H1 (cell line): ENCODE measurements around the gene RPS6KA2. TPM values are rescaled to one million over a fixed set of nuclear protein-coding genes. Genes with fewer than 3 reads are reported as not detected.

Experiments used
- CTCF ChIA-PET: fragments of 300-600 bp; sonication (Branson Sonifier 250); formaldehyde crosslinking; loops from one replicate; lab custom pipeline; 2021; ENCODE audit not compliant: partially characterized antibody; lab: Charles Lee
- POLR2A ChIA-PET: fragments of 300-600 bp; sonication (Branson Sonifier 250); formaldehyde crosslinking; loops from one replicate; lab custom pipeline; 2021; ENCODE audit warnings: inconsistent platforms; ENCODE audit not compliant: partially characterized antibody; lab: Charles Lee
- DNase-seq, 2 experiments: peaks; one replicate each; pipeline versions ENCODE4 v3.0.0 to v3.0.0-alpha.2; 2010 to 2022; ENCODE audit warnings: low spot score in 2 of 2, low read depth in 1 of 2, mixed read lengths in 1 of 2
- FAIRE-seq: peaks from 2 replicates; lab custom pipeline; 2011; peaks lifted over from hg19 to GRCh38; lab: Jason Lieb, UNC
- H2AFZ ChIP-seq: 2 replicates; pipeline ENCODE4 v1.8.1; 2012; ENCODE audit warnings: low read length, inconsistent platforms
- H2AK5ac ChIP-seq: 2 replicates; pipeline ENCODE4 v1.6.1; 2013; ENCODE audit warnings: low read depth, low read length
- H2BK120ac ChIP-seq: replicated peaks from 2 replicates; pipeline ENCODE3; 2013; ENCODE audit warnings: low read depth, low read length, inconsistent platforms
- H2BK12ac ChIP-seq: 2 replicates; pipeline ENCODE4 v1.6.1; 2013; ENCODE audit warnings: low read depth, low read length
- H2BK15ac ChIP-seq: 2 replicates; pipeline ENCODE4 v1.6.1; 2013; ENCODE audit warnings: low read length
- H2BK20ac ChIP-seq: 2 replicates; pipeline ENCODE4 v1.6.1; 2013; ENCODE audit warnings: low read length
- H2BK5ac ChIP-seq: 2 replicates; pipeline ENCODE4 v1.6.1; 2013; ENCODE audit warnings: low read depth, low read length
- H3K14ac ChIP-seq: 2 replicates; pipeline ENCODE4 v1.6.1; 2013; ENCODE audit warnings: inconsistent platforms; ENCODE audit not compliant: insufficient read length
- H3K18ac ChIP-seq: 2 replicates; pipeline ENCODE4 v1.6.1; 2013; ENCODE audit warnings: low read length; ENCODE audit errors: extremely low read depth
- H3K23ac ChIP-seq: 2 replicates; pipeline ENCODE4 v1.6.1; 2013; ENCODE audit warnings: inconsistent platforms; ENCODE audit not compliant: insufficient read length
- H3K23me2 ChIP-seq: 2 replicates; pipeline ENCODE4 v1.6.1; 2013; ENCODE audit warnings: low read depth, low read length
- H3K27ac ChIP-seq: 2 replicates; pipeline ENCODE4 v1.6.1; 2011; ENCODE audit warnings: low read depth, low read length, inconsistent platforms
- H3K27me3 ChIP-seq, 4 experiments: replicated peaks in 1 of 4; 1 replicate in 1 of 4; 2 replicates in 3 of 4; pipeline versions ENCODE4 v1.6.1 to v1.8.1; 2011 to 2013; ENCODE audit warnings: low read length in 3 of 4, mild to moderate bottlenecking in 3 of 4, inconsistent platforms in 2 of 4, mixed read lengths in 2 of 4, moderate library complexity in 1 of 4; ENCODE audit not compliant: control insufficient read depth in 3 of 4, insufficient read depth in 3 of 4; ENCODE audit errors: extremely low read depth in 1 of 4
- H3K36me3 ChIP-seq, 4 experiments: 2 replicates each; pipeline versions ENCODE4 v1.6.1 to v1.8.1; 2011 to 2013; ENCODE audit warnings: mild to moderate bottlenecking in 4 of 4, low read length in 3 of 4, moderate library complexity in 2 of 4, control low read depth in 1 of 4, inconsistent platforms in 1 of 4; ENCODE audit not compliant: insufficient read depth in 4 of 4, control insufficient read depth in 2 of 4
- H3K4ac ChIP-seq: replicated peaks from 2 replicates; pipeline ENCODE3; 2013; ENCODE audit warnings: low read length, low read depth, mixed read lengths, inconsistent platforms; ENCODE audit not compliant: insufficient read length
- H3K4me1 ChIP-seq, 4 experiments: replicated peaks in 1 of 4; 1 replicate in 1 of 4; 2 replicates in 3 of 4; pipeline versions ENCODE4 v1.6.1 to v1.8.1; 2011 to 2013; ENCODE audit warnings: low read length in 3 of 4, inconsistent platforms in 2 of 4, mixed read lengths in 1 of 4; ENCODE audit not compliant: insufficient read depth in 4 of 4, control insufficient read depth in 3 of 4
- H3K4me2 ChIP-seq, 2 experiments: 2 replicates each; pipeline versions ENCODE4 v1.6.1 to v1.8.1; 2011 to 2013; ENCODE audit warnings: low read depth in 2 of 2, low read length in 2 of 2, control low read depth in 1 of 2, inconsistent platforms in 1 of 2, mild to moderate bottlenecking in 1 of 2; ENCODE audit not compliant: insufficient read depth in 1 of 2
- H3K4me3 ChIP-seq, 4 experiments: fragments of 200-600, 300-600 bp in 1 of 4; sonication (generic), shearing (Covaris generic), sonication (Bioruptor Twin) in 1 of 4; 2 replicates each; pipeline versions ENCODE4 v1.5.1 to v1.8.1; 2011 to 2016; ENCODE audit warnings: low read length in 4 of 4, low read depth in 3 of 4, control low read depth in 2 of 4, inconsistent platforms in 2 of 4, mild to moderate bottlenecking in 2 of 4, mixed read lengths in 1 of 4, moderate library complexity in 1 of 4; ENCODE audit not compliant: insufficient read depth in 2 of 4; ENCODE audit errors: extremely low read depth in 1 of 4
- H3K56ac ChIP-seq: replicated peaks from 2 replicates; pipeline ENCODE3; 2013; ENCODE audit warnings: low read depth, mild to moderate bottlenecking, mixed read lengths, low read length, inconsistent platforms; ENCODE audit not compliant: insufficient read length
- H3K79me1 ChIP-seq: 2 replicates; pipeline ENCODE4 v1.6.1; 2013; ENCODE audit warnings: low read depth, low read length, control low read depth
- H3K79me2 ChIP-seq, 2 experiments: 2 replicates each; pipeline versions ENCODE4 v1.6.1 to v1.8.1; 2012 to 2013; ENCODE audit warnings: low read length in 2 of 2, mild to moderate bottlenecking in 2 of 2, inconsistent platforms in 1 of 2; ENCODE audit not compliant: insufficient read depth in 2 of 2, control insufficient read depth in 1 of 2
- H3K9ac ChIP-seq, 4 experiments: replicated peaks in 1 of 4; 1 replicate in 1 of 4; 2 replicates in 3 of 4; pipeline versions ENCODE4 v1.6.1 to v1.8.1; 2011 to 2013; ENCODE audit warnings: low read depth in 3 of 4, low read length in 3 of 4, control low read depth in 2 of 4, mild to moderate bottlenecking in 2 of 4, moderate library complexity in 2 of 4, inconsistent platforms in 1 of 4; ENCODE audit errors: extremely low read depth in 1 of 4
- H3K9me3 ChIP-seq, 2 experiments: 2 replicates each; pipeline versions ENCODE4 v1.6.1 to v1.8.1; 2012 to 2013; ENCODE audit warnings: mild to moderate bottlenecking in 2 of 2, moderate library complexity in 2 of 2, control low read depth in 1 of 2, inconsistent platforms in 1 of 2, low read depth in 1 of 2, low read length in 1 of 2, mixed read lengths in 1 of 2; ENCODE audit not compliant: insufficient read depth in 2 of 2
- H4K20me1 ChIP-seq, 2 experiments: replicated peaks in 1 of 2; 2 replicates each; pipeline versions ENCODE3 to v1.8.1; 2011 to 2013; ENCODE audit warnings: inconsistent platforms in 2 of 2, low read length in 2 of 2, mild to moderate bottlenecking in 1 of 2; ENCODE audit not compliant: insufficient read depth in 2 of 2, control insufficient read depth in 1 of 2
- H4K5ac ChIP-seq: 2 replicates; pipeline ENCODE4 v1.6.1; 2013; ENCODE audit warnings: low read length, low read depth, mixed read lengths, inconsistent platforms; ENCODE audit not compliant: insufficient read length
- H4K8ac ChIP-seq: 2 replicates; pipeline ENCODE4 v1.8.0; 2013; ENCODE audit warnings: mild to moderate bottlenecking, moderate library complexity, low read length, inconsistent platforms; ENCODE audit not compliant: insufficient read depth; ENCODE audit errors: extremely low read depth
- H4K91ac ChIP-seq: replicated peaks from 2 replicates; pipeline ENCODE3; 2013; ENCODE audit warnings: low read length, mixed read lengths, inconsistent platforms; ENCODE audit not compliant: insufficient read length
- ASH2L ChIP-seq: fragments of 200-600, 300-600 bp; sonication (generic); IDR thresholded peaks from one replicate; pipeline ENCODE4 v1.7.1; 2017; ENCODE audit warnings: low read length
- BRCA1 ChIP-seq: IDR thresholded peaks from 2 replicates; pipeline ENCODE4 v1.6.1; 2012; ENCODE audit warnings: low read depth, low read length, improper control_type of control experiment
- CTBP2 ChIP-seq: IDR thresholded peaks from 2 replicates; pipeline ENCODE4 v1.7.0; 2011; ENCODE audit warnings: borderline replicate concordance, mild to moderate bottlenecking, moderate library complexity, mixed read lengths, low read length; ENCODE audit not compliant: insufficient read depth, insufficient read length
- EGR1 ChIP-seq: IDR thresholded peaks from 2 replicates; pipeline ENCODE4 v1.6.1; 2011; ENCODE audit warnings: low read depth, low read length, borderline replicate concordance
- MAFK ChIP-seq: IDR thresholded peaks from 2 replicates; pipeline ENCODE4 v1.6.1; 2012; ENCODE audit warnings: low read depth, mild to moderate bottlenecking, improper control_type of control experiment, low read length
- RNF2 ChIP-seq: fragments of 200-900, 300-1000 bp; sonication (generic); IDR thresholded peaks from 2 replicates; pipeline ENCODE4 v1.7.1; 2016; ENCODE audit warnings: borderline replicate concordance, low read depth, mild to moderate bottlenecking, antibody characterized with exemption, low read length; ENCODE audit not compliant: poor library complexity, severe bottlenecking; ENCODE audit errors: missing control alignments
- RXRA ChIP-seq: IDR thresholded peaks from 2 replicates; pipeline ENCODE4 v1.6.1; 2011; ENCODE audit warnings: low read depth, mild to moderate bottlenecking, low read length, moderate library complexity; ENCODE audit not compliant: insufficient read depth
- SP2 ChIP-seq: IDR thresholded peaks from 2 replicates; pipeline ENCODE4 v1.6.1; 2012; ENCODE audit warnings: mild to moderate bottlenecking, low read length, inconsistent platforms
- SRF ChIP-seq: IDR thresholded peaks from 2 replicates; pipeline ENCODE4 v1.6.1; 2011; ENCODE audit warnings: mild to moderate bottlenecking, low read depth, low read length, moderate library complexity
- SUZ12 ChIP-seq: fragments of 200-600 bp; sonication (generic); IDR thresholded peaks from 2 replicates; pipeline ENCODE4 v1.6.1; 2012; ENCODE audit warnings: mild to moderate bottlenecking, inconsistent platforms, low read length, moderate library complexity, mixed read lengths
- TAF7 ChIP-seq: optimal IDR thresholded peaks from 2 replicates; pipeline ENCODE3; 2011; ENCODE audit warnings: low read depth, mild to moderate bottlenecking, inconsistent platforms, low read length, moderate library complexity, borderline replicate concordance
- YY1 ChIP-seq: IDR thresholded peaks from 2 replicates; pipeline ENCODE4 v1.6.1; 2011; ENCODE audit warnings: low read depth, mild to moderate bottlenecking, low read length
- ZNF274 ChIP-seq: IDR thresholded peaks from 2 replicates; pipeline ENCODE4 v1.7.0; 2012; ENCODE audit warnings: low read length, borderline replicate concordance; ENCODE audit errors: extremely low read depth
- WGBS, 2 experiments: shearing (Covaris generic) in 1 of 2; methylation state at CpG; one replicate each; pipeline versions ENCODE4 v1.1.6 to v1.1.7; 2013 to 2015; ENCODE audit warnings: low lambda C conversion rate in 2 of 2, mixed read lengths in 2 of 2, inconsistent platforms in 1 of 2, low coverage in 1 of 2, missing lambda C conversion rate in 1 of 2; ENCODE audit not compliant: insufficient replicate concordance in 2 of 2, insufficient coverage in 1 of 2, insufficient read length in 1 of 2; ENCODE audit errors: extremely low coverage in 1 of 2, missing lambda C conversion rate in 1 of 2; 5-methylcytosine and 5-hydroxymethylcytosine counted together
- polyA plus RNA-seq, 7 experiments: library from polyadenylated mRNA; depleted of rRNA in 3 of 7; stranded (reverse) in 5 of 7; unstranded in 2 of 7; fragments of >200 nt in 5 of 7; fragments of 200-250 nt in 2 of 7; gene quantifications; 1 replicate in 5 of 7; 2 replicates in 1 of 7; 4 replicates in 1 of 7; pipeline versions ENCODE4 v1.2.1 to v1.2.3, GENCODE V29; 2011 to 2013; ENCODE audit warnings: missing spikeins in 2 of 7, mixed read lengths in 2 of 7
- total RNA-seq: library from RNA; stranded (reverse); fragmentation: NEBNext Ultra II Directional; extraction: Animal tissue kit (Norgen Biotek cat#: 25700); gene quantifications from 2 replicates; pipeline ENCODE4 v1.2.1, GENCODE V29; 2021

RPS6KA2 gene
- total and polyA plus RNA-seq, 2 of the 8 experiments (the other 6 are each of a cell fraction or from before 2014, with no cell fraction given) = 8.8 to 25.7 TPM

DNA sequence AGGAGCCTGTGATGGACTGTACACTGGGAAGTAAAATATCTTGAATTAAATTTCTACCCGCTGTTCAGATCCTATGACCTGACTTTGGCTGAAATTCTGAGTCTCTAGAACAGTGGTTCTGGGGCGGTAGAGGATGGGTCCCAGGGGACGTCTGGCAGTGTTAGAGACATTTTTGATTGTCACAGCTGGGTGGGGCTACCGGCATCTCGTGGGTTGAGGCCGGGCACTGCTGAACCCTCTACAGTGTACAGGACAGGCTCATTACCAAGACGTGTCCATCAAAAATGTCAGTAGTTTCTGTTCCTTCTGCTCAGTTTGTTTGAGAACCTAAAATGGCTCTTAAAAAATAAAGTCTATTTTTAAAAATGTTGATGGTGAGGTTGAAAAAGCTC, 11.5 kb upstream of the RPS6KA2 start:
- H3K14ac ChIP-seq = no peak overlapping the region
- TF ChIP-seq TAF7 (no peak), SUZ12 (no peak), YY1 (no peak), MAFK (no peak), RNF2 (no peak), ZNF274 (no peak), EGR1 (no peak), ASH2L (no peak), SP2 (no peak), BRCA1 (no peak), SRF (no peak), RXRA (no peak), CTBP2 (no peak)
- TF ChIP-seq, all 59 proteins: peak for 0
- Histone ChIP-seq H2BK20ac (no peak overlapping the region), H3K79me2 (no peaks in the 10 kb centered on the region), H3K9me3 (no peaks in the 10 kb centered on the region), H2BK15ac (no peak overlapping the region), H3K23ac (no peak overlapping the region), H2AFZ (no peak overlapping the region), H3K4me2 (no peak overlapping the region), H3K9ac (no peak overlapping the region), H3K79me1 (no peaks in the 10 kb centered on the region), H3K56ac (no peak overlapping the region), H3K23me2 (no peaks in the 10 kb centered on the region), H3K18ac (no peak overlapping the region), H2BK5ac (no peak overlapping the region), H3K27ac (no peak overlapping the region), H2BK12ac (no peak overlapping the region), H3K36me3 (no peaks in the 10 kb centered on the region), H3K4me1 (peaks cover 2 to 11% (median 6%) of the 10 kb centered on the region in 4 experiments; a peak in 5 of 7 replicates), H3K27me3 (no peaks in the 10 kb centered on the region; a peak in 1 of 7 replicates), H3K4ac (no peak overlapping the region), H3K4me3 (no peak overlapping the region), H4K5ac (no peak overlapping the region), H4K8ac (no peak overlapping the region), H2AK5ac (no peak overlapping the region), H4K20me1 (no peaks in the 10 kb centered on the region), H2BK120ac (no peak overlapping the region), H4K91ac (no peak overlapping the region)
- DNase-seq (no peak), FAIRE-seq (no peak)
- ChIA-PET POLR2A (interaction anchor here (2.1 kb wide), 1 partner anchor 11 kb away, joined by 9 read pairs; the partner anchor contains the start of gene RPS6KA2), CTCF (interaction anchor here (1.2 to 1.7 kb wide), 2 partner anchors 83 to 136 kb away, joined by 3 to 5 read pairs; no protein-coding TSS in a partner anchor)
- WGBS, 2 experiments = 87% methylated on average over 7 of the region's 7 CpGs; no CpG with 5 or more reads in 1 of the 2 experiments
